HCEC 1CT (cell line): Measurements from ENCODE around the gene ZNF541.
A peak's percentile ranks its signal among the peaks of the same experiment; 100 is the strongest.

ENCODE experiments used
- DNase-seq: peaks from one replicate; pipeline ENCODE4 v3.0.0-alpha.2; 2017

The ZNF541 gene

GRCh38 chr19:47540748-47541147 is 32.2 kb downstream of the ZNF541 start:
- DNase-seq, result peak; percentile 16

- DNase-seq, result no peak
Measured at GRCh38 chr19:47539747-47540311, 33.1 kb downstream of the ZNF541 start.

- no peak for DNase-seq
Measured at GRCh38 chr19:47538812-47539211, 34.1 kb downstream of the ZNF541 start.

- no peak for DNase-seq
Measured at GRCh38 chr19:47537493-47537892, 35.5 kb downstream of the ZNF541 start.

- no peak for DNase-seq
Measured at GRCh38 chr19:47534628-47535027, 38.3 kb downstream of the ZNF541 start.

GRCh38 chr19:47531640-47532387 is 41.1 kb downstream of the ZNF541 start:
- no peak for DNase-seq

GRCh38 chr19:47529018-47529742 is 43.8 kb downstream of the ZNF541 start:
- no peak for DNase-seq

GRCh38 chr19:47526798-47527197 is 46.1 kb downstream of the ZNF541 start:
- DNase-seq, result no peak

- DNase-seq, result no peak
Measured at GRCh38 chr19:47523473-47523872, 49.5 kb downstream of the ZNF541 start.
